ENCODE data around the gene SLC11A1. TPM values are rescaled to one million over a fixed set of nuclear protein-coding genes. Genes with fewer than 3 reads are reported as not detected.

Gene SLC11A1
- polyA plus RNA-seq, 3 donors, result 184 to 2,019 (median 352) TPM

GRCh38 chr2:218368621-218369153, 13.4 kb upstream of the SLC11A1 start:
- H3K9me3 ChIP-seq (replicated peaks in 1 of 2; ENCODE audit: control insufficient read depth in 1 of 2, insufficient read depth in 1 of 2, low read length in 2 of 2), result peaks cover 0 to 4% of the 10 kb centered on the region in 2 donors
- peaks cover 80% of the 10 kb centered on the region for H3K4me1 Mint-ChIP-seq
- peak overlapping the region; percentile 92 for H3K9ac ChIP-seq (ENCODE audit: insufficient read depth, low read length, poor library complexity, severe bottlenecking)
- peak overlapping the region; percentile 37 to 71 (median 44) for H3K4me3 ChIP-seq (replicated peaks in 1 of 3; ENCODE audit: low read depth in 2 of 3, low read length in 3 of 3)
- H3K9me3 Mint-ChIP-seq, result peaks cover 0 to 11% (median 4%) of the 10 kb centered on the region in 7 donors
- TF ChIP-seq, protein P1, sequence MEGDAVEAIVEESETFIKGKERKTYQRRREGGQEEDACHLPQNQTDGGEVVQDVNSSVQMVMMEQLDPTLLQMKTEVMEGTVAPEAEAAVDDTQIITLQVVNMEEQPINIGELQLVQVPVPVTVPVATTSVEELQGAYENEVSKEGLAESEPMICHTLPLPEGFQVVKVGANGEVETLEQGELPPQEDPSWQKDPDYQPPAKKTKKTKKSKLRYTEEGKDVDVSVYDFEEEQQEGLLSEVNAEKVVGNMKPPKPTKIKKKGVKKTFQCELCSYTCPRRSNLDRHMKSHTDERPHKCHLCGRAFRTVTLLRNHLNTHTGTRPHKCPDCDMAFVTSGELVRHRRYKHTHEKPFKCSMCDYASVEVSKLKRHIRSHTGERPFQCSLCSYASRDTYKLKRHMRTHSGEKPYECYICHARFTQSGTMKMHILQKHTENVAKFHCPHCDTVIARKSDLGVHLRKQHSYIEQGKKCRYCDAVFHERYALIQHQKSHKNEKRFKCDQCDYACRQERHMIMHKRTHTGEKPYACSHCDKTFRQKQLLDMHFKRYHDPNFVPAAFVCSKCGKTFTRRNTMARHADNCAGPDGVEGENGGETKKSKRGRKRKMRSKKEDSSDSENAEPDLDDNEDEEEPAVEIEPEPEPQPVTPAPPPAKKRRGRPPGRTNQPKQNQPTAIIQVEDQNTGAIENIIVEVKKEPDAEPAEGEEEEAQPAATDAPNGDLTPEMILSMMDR (IDR thresholded peaks at IDR 0.05), result no peak
- H3K4me2 ChIP-seq (replicated peaks; ENCODE audit: extremely low read depth, low read length, poor library complexity, severe bottlenecking), result peak overlapping the region; percentile 90
- peaks cover 2 to 8% of the 10 kb centered on the region in 2 donors for H3K36me3 Mint-ChIP-seq
- H3K4me1 ChIP-seq (ENCODE audit: control insufficient read depth in 1 of 2, insufficient read depth in 2 of 2, low read length in 2 of 2), result peaks cover 90 to 91% of the 10 kb centered on the region in 2 donors
- H3K79me2 ChIP-seq (ENCODE audit: insufficient read depth, low read length), result peaks cover 22% of the 10 kb centered on the region
- 8% methylated on average over 15 of the region's 27 CpGs for WGBS (ENCODE audit: insufficient coverage)
- H3K27me3 ChIP-seq (ENCODE audit: control insufficient read depth in 2 of 2, insufficient read depth in 2 of 2, low read length in 2 of 2), result no peaks in the 10 kb centered on the region
- H3K4me3 Mint-ChIP-seq, result peak overlapping the region; percentile 89 to 93
- H3K27me3 Mint-ChIP-seq (ENCODE audit: low read depth in 3 of 3), result peaks cover 0 to 1% (median 0%) of the 10 kb centered on the region in 3 donors
- H4K20me1 ChIP-seq (ENCODE audit: insufficient read depth, low read length), result no peaks in the 10 kb centered on the region
- H3K27ac ChIP-seq (ENCODE audit: low read depth in 1 of 2, low read length in 2 of 2), result peak overlapping the region; percentile 94 to 99
- H3K27ac Mint-ChIP-seq, result peak overlapping the region; percentile 100
- no peaks in the 10 kb centered on the region for H3K36me3 ChIP-seq (replicated peaks in 1 of 2; ENCODE audit: control insufficient read depth in 1 of 2, insufficient read depth in 2 of 2, low read length in 2 of 2)
- H2AFZ ChIP-seq (ENCODE audit: insufficient read depth, low read depth, low read length, poor library complexity, severe bottlenecking), result no peak overlapping the region
- intact Hi-C loops (cut with micrococcal nuclease), result loop anchor here in 1 of 2 donors (2.0 kb wide), 1 partner anchor 14 kb away; the partner anchor contains the start of gene SLC11A1
- peak; percentile 55 to 67 (median 62) for DNase-seq

GRCh38 chr2:218369330-218369729, 12.7 kb upstream of the SLC11A1 start:
- Mint-ChIP-seq H3K27me3 (ENCODE audit: low read depth in 3 of 3) (peaks cover 0 to 1% (median 0%) of the 10 kb centered on the region in 3 donors), H3K9me3 (peaks cover 0 to 11% (median 4%) of the 10 kb centered on the region in 7 donors), H3K4me3 (peak overlapping the region; percentile 89 to 93), H3K27ac (peak overlapping the region; percentile 100), H3K4me1 (peaks cover 74% of the 10 kb centered on the region), H3K36me3 (peaks cover 2 to 8% of the 10 kb centered on the region in 2 donors)
- H3K9me3 ChIP-seq (replicated peaks in 1 of 2; ENCODE audit: control insufficient read depth in 1 of 2, insufficient read depth in 1 of 2, low read length in 2 of 2), result peaks cover 0 to 4% of the 10 kb centered on the region in 2 donors
- peaks cover 84 to 85% of the 10 kb centered on the region in 2 donors for H3K4me1 ChIP-seq (ENCODE audit: control insufficient read depth in 1 of 2, insufficient read depth in 2 of 2, low read length in 2 of 2)
- DNase-seq, result peak in 2 of 3 donors; percentile 41 to 62
- TF ChIP-seq, protein P1 (IDR thresholded peaks at IDR 0.05), result no peak
- H3K4me3 ChIP-seq (replicated peaks in 1 of 3; ENCODE audit: low read depth in 2 of 3, low read length in 3 of 3), result peak overlapping the region; percentile 37 to 71 (median 44)
- H4K20me1 ChIP-seq (ENCODE audit: insufficient read depth, low read length), result no peaks in the 10 kb centered on the region
- H3K27ac ChIP-seq (ENCODE audit: low read depth in 1 of 2, low read length in 2 of 2), result peak overlapping the region; percentile 94 to 99
- peaks cover 22% of the 10 kb centered on the region for H3K79me2 ChIP-seq (ENCODE audit: insufficient read depth, low read length)
- no peaks in the 10 kb centered on the region for H3K36me3 ChIP-seq (replicated peaks in 1 of 2; ENCODE audit: control insufficient read depth in 1 of 2, insufficient read depth in 2 of 2, low read length in 2 of 2)
- 0% methylated on average over 1 of the region's 2 CpGs for WGBS (ENCODE audit: insufficient coverage)
- intact Hi-C loops (cut with micrococcal nuclease), result loop anchor here in 1 of 2 donors (2.0 kb wide), 1 partner anchor 13 kb away; the partner anchor contains the start of gene SLC11A1
- peak overlapping the region; percentile 90 for H3K4me2 ChIP-seq (replicated peaks; ENCODE audit: extremely low read depth, low read length, poor library complexity, severe bottlenecking)
- H2AFZ ChIP-seq (ENCODE audit: insufficient read depth, low read depth, low read length, poor library complexity, severe bottlenecking), result no peak overlapping the region
- H3K9ac ChIP-seq (ENCODE audit: insufficient read depth, low read length, poor library complexity, severe bottlenecking), result peak overlapping the region; percentile 92
- H3K27me3 ChIP-seq (ENCODE audit: control insufficient read depth in 2 of 2, insufficient read depth in 2 of 2, low read length in 2 of 2), result no peaks in the 10 kb centered on the region

Measured in CD14-positive monocyte (primary cell).